Lung (tissue), 12 donors: ENCODE data around the gene TM9SF2. TPM values are rescaled to one million over a fixed set of nuclear protein-coding genes. Genes with fewer than 3 reads are reported as not detected.

ENCODE experiments used
- ATAC-seq: fragments of 200-7000 bp; cut with Tn5 transposase; one replicate; pipeline ENCODE4 v1.9.1; 2020; ENCODE audit warnings: moderate number of reproducible peaks; ENCODE audit not compliant: insufficient read depth, low FRiP score
- DNase-seq, 3 donors: peaks; one replicate each; pipeline ENCODE4 v3.0.0-alpha.2; 2013 to 2017
- H3K27ac ChIP-seq, 2 donors: one replicate each; pipeline ENCODE4 v1.5.1; 2013; ENCODE audit warnings: mild to moderate bottlenecking in 2 of 2, moderate library complexity in 2 of 2, control low read depth in 1 of 2, inconsistent platforms in 1 of 2, low read depth in 1 of 2, low read length in 1 of 2
- H3K27me3 ChIP-seq, 3 donors: one replicate each; pipeline ENCODE4 v1.5.1; 2013; ENCODE audit warnings: low read length in 2 of 3; ENCODE audit not compliant: control insufficient read depth in 3 of 3, insufficient read depth in 3 of 3
- H3K36me3 ChIP-seq, 4 donors: one replicate each; pipeline ENCODE4 v1.5.1; 2013; ENCODE audit warnings: low read length in 4 of 4, mild to moderate bottlenecking in 1 of 4, moderate library complexity in 1 of 4; ENCODE audit not compliant: control insufficient read depth in 4 of 4, insufficient read depth in 4 of 4
- H3K4me1 ChIP-seq, 5 donors: one replicate each; pipeline ENCODE4 v1.5.1; 2013; ENCODE audit warnings: low read length in 5 of 5, mild to moderate bottlenecking in 2 of 5, moderate library complexity in 1 of 5; ENCODE audit not compliant: control insufficient read depth in 5 of 5, insufficient read depth in 5 of 5
- H3K4me3 ChIP-seq: one replicate; pipeline ENCODE4 v1.5.1; 2013; ENCODE audit warnings: mild to moderate bottlenecking, control low read depth, moderate library complexity
- H3K9ac ChIP-seq, 2 donors: one replicate each; pipeline ENCODE4 v1.5.1; 2013; ENCODE audit warnings: low read length in 2 of 2, control low read depth in 1 of 2; ENCODE audit not compliant: insufficient read depth in 1 of 2
- H3K9me3 ChIP-seq, 4 donors: one replicate each; pipeline ENCODE4 v1.5.1; 2013; ENCODE audit warnings: low read length in 3 of 4, mild to moderate bottlenecking in 1 of 4, moderate library complexity in 1 of 4; ENCODE audit not compliant: control insufficient read depth in 4 of 4, insufficient read depth in 3 of 4
- CTCF ChIP-seq: IDR thresholded peaks from 2 replicates; pipeline ENCODE4 v1.5.1; 2012; ENCODE audit warnings: mild to moderate bottlenecking; ENCODE audit errors: control extremely low read depth, extremely low read depth
- WGBS, 2 donors: extraction: QIAGEN DNeasy Blood & Tissue Kit; methylation state at CpG; one replicate each; pipeline ENCODE4 v1.1.7; 2013; 5-methylcytosine and 5-hydroxymethylcytosine counted together
- polyA plus RNA-seq, 2 donors: library from polyadenylated mRNA; stranded (reverse); fragments of 200-250 nt; gene quantifications; one replicate each; pipeline ENCODE4 v1.2.1, GENCODE V29; 2013
- total RNA-seq, 2 donors: library from RNA; depleted of rRNA in 1 of 2; stranded (reverse); fragments of >200 nt in 1 of 2; gene quantifications; one replicate each; pipeline ENCODE4 v1.2.1, GENCODE V29; 2014 to 2021
- donor health status: control.
- donor health status: control.
- donor health status: Bipolar disorder and iron deficiency.
- donor health status: healthy.
- donor health status: DM: yes; HTN: yes; CAD: no.

The TM9SF2 gene
- total and polyA plus RNA-seq, 4 donors = 54.4 to 164 (median 110) TPM

GRCh38 chr13:99471221-99472121 is 29.8 kb upstream of the TM9SF2 start:
- H3K36me3 ChIP-seq = no peaks in the 10 kb centered on the region
- no peaks in the 10 kb centered on the region for H3K9me3 ChIP-seq
- ATAC-seq = no peak
- H3K4me3 ChIP-seq = no peak overlapping the region
- no peak overlapping the region for H3K27ac ChIP-seq
- TF ChIP-seq CTCF = no peak
- DNase-seq = no peak
- 53 to 56% methylated on average over 3 of the region's 3 CpGs for WGBS, 2 donors
- no peaks in the 10 kb centered on the region for H3K27me3 ChIP-seq
- H3K9ac ChIP-seq = no peak overlapping the region
- peaks cover 0 to 3% (median 0%) of the 10 kb centered on the region in 5 donors for H3K4me1 ChIP-seq

- H3K27me3 ChIP-seq = no peaks in the 10 kb centered on the region
- no peaks in the 10 kb centered on the region for H3K9me3 ChIP-seq
- H3K4me3 ChIP-seq = no peak overlapping the region
- H3K9ac ChIP-seq = no peak overlapping the region
- H3K27ac ChIP-seq = no peak overlapping the region
- 50 to 73% methylated on average over 1 of the region's 1 CpG for WGBS, 2 donors
- DNase-seq = no peak
- H3K36me3 ChIP-seq = no peaks in the 10 kb centered on the region
- peaks cover 0 to 3% (median 0%) of the 10 kb centered on the region in 5 donors for H3K4me1 ChIP-seq
- no peak for TF ChIP-seq CTCF
- no peak for ATAC-seq
Observed at GRCh38 chr13:99472122-99472440, 29.2 kb upstream of the TM9SF2 start.

- Histone ChIP-seq H3K9me3 (no peaks in the 10 kb centered on the region), H3K4me3 (no peak overlapping the region), H3K27ac (no peak overlapping the region), H3K4me1 (peaks cover 0 to 3% (median 0%) of the 10 kb centered on the region in 5 donors), H3K27me3 (no peaks in the 10 kb centered on the region), H3K9ac (no peak overlapping the region), H3K36me3 (no peaks in the 10 kb centered on the region)
- no peak for DNase-seq
- TF ChIP-seq CTCF = no peak
- no peak for ATAC-seq
- WGBS, 2 donors = 52 to 75% methylated on average over 9 of the region's 9 CpGs
Observed at GRCh38 chr13:99473515-99473914, 27.8 kb upstream of the TM9SF2 start.

- Histone ChIP-seq H3K9me3 (no peaks in the 10 kb centered on the region), H3K27me3 (no peaks in the 10 kb centered on the region), H3K36me3 (no peaks in the 10 kb centered on the region), H3K9ac (no peak overlapping the region), H3K4me3 (no peak overlapping the region), H3K4me1 (peaks cover 0 to 3% (median 0%) of the 10 kb centered on the region in 5 donors), H3K27ac (no peak overlapping the region)
- WGBS, 2 donors = 35 to 52% methylated on average over 3 of the region's 5 CpGs
- DNase-seq = no peak
- no peak for ATAC-seq
- TF ChIP-seq CTCF = no peak
Observed at GRCh38 chr13:99476648-99477047, 24.6 kb upstream of the TM9SF2 start.
